Loucy (cell line): ENCODE measurements around the gene ADAM8.

Source experiments
- CTCF ChIP-seq: fragments of 200-600 bp; sonication (generic); conservative IDR thresholded peaks from 2 replicates; pipeline ENCODE4 v1.5.1; 2014; ENCODE audit warnings: mild to moderate bottlenecking, antibody characterized with exemption, low read length
- EZH2phosphoT487 ChIP-seq: fragments of 200-600 bp; IDR thresholded peaks from 2 replicates; pipeline ENCODE4 v1.6.1; 2018; ENCODE audit warnings: antibody characterized with exemption, mild to moderate bottlenecking, moderate library complexity, borderline replicate concordance

DNA sequence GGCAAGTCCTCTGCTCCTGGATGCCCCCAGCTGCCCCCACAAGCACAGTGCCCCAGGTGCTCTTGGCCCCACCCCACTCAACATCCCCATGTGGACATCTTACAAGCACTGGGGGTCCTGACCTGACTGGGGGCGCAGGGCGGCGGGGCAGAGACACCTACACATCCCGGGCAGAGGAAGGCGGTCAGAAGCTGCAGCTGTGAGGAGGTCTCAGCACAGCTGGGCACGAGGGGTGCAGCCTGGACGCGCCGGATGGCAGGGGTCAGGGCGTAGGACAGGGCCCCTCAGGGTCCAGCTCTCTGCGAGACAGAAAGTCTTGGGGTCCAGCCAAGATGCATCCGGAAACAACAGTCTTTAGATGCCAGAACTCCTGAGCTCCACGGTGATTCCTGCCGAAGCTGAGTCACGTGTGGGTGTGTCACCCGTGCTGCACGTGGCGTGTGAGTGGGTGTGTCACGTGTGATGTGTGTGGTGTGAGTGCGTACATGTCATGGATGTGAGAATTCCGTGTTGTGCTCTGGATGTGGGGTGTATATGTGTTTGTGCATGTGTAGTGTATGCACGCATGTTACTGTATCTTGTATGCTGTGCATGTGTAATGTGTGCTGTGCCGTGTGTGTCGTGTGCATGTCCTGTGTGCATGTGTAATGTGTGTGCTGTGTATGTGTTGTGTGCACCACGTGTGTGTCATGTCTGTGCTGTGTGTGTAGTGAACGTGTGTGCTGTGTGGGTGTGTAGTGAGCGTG lies 33.9 kb downstream of the ADAM8 start:
- no peak for TF ChIP-seq CTCF
- TF ChIP-seq EZH2phosphoT487 = no peak
